ENCODE measurements around the gene SMIM3. TPM values are rescaled to one million over a fixed set of nuclear protein-coding genes. Genes with fewer than 3 reads are reported as not detected.

SMIM3 gene
- polyA plus RNA-seq, 2 of the 4 experiments (the other 2 are of a cell fraction) = 4.5 to 4.6 TPM

DNA sequence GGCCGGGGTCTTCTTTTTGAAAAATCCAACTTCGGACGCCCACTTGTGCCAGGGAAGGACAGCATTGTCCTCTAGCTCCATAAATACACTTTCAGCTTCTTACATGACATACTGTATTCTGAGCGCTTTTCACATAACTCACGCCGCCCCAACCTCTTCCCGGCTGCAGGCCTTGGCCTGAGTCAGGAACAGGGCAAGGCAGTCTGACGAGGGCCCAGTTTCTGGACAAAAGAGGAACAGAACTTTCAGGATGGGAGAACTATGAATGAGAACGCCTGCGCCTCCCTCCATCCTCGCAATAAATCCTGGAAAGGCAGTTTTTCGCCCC is 20.4 kb upstream of the SMIM3 start (continued):
- peak; percentile 38; the same call in 1 of the 2 replicates for TF ChIP-seq PHF8 (IDR thresholded peaks at IDR 0.05; ENCODE audit: borderline replicate concordance, low read depth)
- no peak for TF ChIP-seq EP300 (IDR thresholded peaks at IDR 0.05)

DNA sequence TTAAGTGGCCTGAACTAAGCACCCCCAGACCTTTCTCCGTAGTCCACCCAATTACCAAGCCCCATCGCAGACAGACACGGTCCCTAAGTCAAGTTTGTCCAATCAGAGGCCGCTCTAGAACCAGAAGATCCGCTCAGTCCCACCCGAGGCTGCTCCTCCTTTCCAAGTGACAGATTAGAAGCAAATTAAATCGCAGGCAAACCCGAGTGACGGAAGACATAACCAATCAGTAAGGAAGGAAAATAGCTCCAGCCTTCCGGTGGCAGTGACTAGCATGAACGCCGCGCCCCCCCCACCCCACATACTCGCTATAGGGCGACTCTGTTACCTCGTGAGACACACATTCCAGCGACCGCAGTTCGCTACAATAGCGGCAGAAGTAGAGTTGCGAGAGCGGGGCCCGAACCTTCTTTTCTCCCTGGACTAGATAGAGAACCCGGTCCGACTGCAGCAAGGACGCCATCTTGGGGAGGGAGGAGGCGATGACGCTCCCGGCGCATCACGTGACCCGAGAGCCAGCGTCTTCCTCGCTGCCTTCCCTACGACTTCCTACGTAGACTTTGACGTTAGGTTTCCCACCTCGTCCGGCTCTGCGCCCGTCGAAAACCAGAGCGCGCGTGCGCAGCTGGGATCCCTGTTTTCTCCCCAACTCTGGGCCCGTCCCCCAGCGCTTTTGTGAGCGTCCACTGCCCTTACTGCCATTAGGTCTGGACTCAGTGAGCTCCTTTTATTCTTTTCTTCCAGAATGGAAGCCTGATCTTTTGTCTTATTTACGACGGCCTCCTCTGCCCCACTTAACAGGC is 19.8 kb upstream of the SMIM3 start, which contains the start of gene DCTN4:
DCTN4 (minus strand) TSS at position 487 of the 803 bp plus-strand sequence; CDS start at position 463, 24 bp downstream.
- 2% methylated on average over 50 of the region's 51 CpGs for WGBS (ENCODE audit: missing lambda C conversion rate)
- ATAC-seq (peak; percentile 95 to 98), DNase-seq (ENCODE audit: low read depth in 1 of 2, low spot score in 1 of 2) (peak; percentile 98 to 99), FAIRE-seq (peak; percentile 59)
- peak within 1 kb of the TSS; percentile 91 to 93 for H3K27ac ChIP-seq
- ChIA-PET POLR2A (interaction anchor here (0.6 to 1.4 kb wide), 9 partner anchors 8 to 494 kb away, joined by 3 to 22 read pairs (median 4); partner anchors contain the start of genes GM2A, RBM22, RPS14 and SMIM3), CTCF (interaction anchor here (0.5 to 2.2 kb wide), 4 partner anchors 17 to 412 kb away, joined by 3 to 8 read pairs (median 5); partner anchors contain the start of gene SMIM3)
- H3K4me1 ChIP-seq = peaks cover 11% of the 10 kb centered on the region
- H3K4me2 ChIP-seq = peak within 1 kb of the TSS; percentile 87
- peak within 1 kb of the TSS; percentile 58 for H3K4me3 ChIP-seq
- TF ChIP-seq POLR2A (IDR thresholded peaks at IDR 0.05; ENCODE audit: low read length) = peak; percentile 66
- TF ChIP-seq KDM5A (IDR thresholded peaks at IDR 0.05) = peak; percentile 81
- peak; percentile 68 for TF ChIP-seq BCL3 (IDR thresholded peaks at IDR 0.05)
- TF ChIP-seq CEBPB (IDR thresholded peaks at IDR 0.05) = no peak
- TF ChIP-seq FOXS1 (CRISPR knock-in tag; IDR thresholded peaks at IDR 0.05) = peak; percentile 26; the same call in 1 of the 2 replicates
- no peak for TF ChIP-seq MAZ (IDR thresholded peaks at IDR 0.05; ENCODE audit: borderline replicate concordance, low read depth, low read length)
- TF ChIP-seq FOSL2 (IDR thresholded peaks at IDR 0.05) = no peak
- peak; percentile 73 for TF ChIP-seq FOSL2 (CRISPR knock-in tag; IDR thresholded peaks at IDR 0.05)
- peak; percentile 25 to 86; a peak in 3 of 5 replicates for TF ChIP-seq JUN (IDR thresholded peaks at IDR 0.05)
- TF ChIP-seq, protein P1, sequence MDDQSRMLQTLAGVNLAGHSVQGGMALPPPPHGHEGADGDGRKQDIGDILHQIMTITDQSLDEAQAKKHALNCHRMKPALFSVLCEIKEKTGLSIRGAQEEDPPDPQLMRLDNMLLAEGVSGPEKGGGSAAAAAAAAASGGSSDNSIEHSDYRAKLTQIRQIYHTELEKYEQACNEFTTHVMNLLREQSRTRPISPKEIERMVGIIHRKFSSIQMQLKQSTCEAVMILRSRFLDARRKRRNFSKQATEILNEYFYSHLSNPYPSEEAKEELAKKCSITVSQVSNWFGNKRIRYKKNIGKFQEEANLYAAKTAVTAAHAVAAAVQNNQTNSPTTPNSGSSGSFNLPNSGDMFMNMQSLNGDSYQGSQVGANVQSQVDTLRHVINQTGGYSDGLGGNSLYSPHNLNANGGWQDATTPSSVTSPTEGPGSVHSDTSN (IDR thresholded peaks at IDR 0.05) = peak; percentile 97
- TF ChIP-seq SREBF2 (IDR thresholded peaks at IDR 0.05) = no peak
- TF ChIP-seq CBX2 (IDR thresholded peaks at IDR 0.05; ENCODE audit: borderline replicate concordance, low read depth) = no peak
- TF ChIP-seq, protein P2, sequence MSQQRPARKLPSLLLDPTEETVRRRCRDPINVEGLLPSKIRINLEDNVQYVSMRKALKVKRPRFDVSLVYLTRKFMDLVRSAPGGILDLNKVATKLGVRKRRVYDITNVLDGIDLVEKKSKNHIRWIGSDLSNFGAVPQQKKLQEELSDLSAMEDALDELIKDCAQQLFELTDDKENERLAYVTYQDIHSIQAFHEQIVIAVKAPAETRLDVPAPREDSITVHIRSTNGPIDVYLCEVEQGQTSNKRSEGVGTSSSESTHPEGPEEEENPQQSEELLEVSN (IDR thresholded peaks at IDR 0.05; ENCODE audit: borderline replicate concordance, low read depth) = peak; percentile 94
- 0 out of 2 replicates have a peak, but pooled peaks have one; percentile 34 for TF ChIP-seq ZSCAN20 (CRISPR knock-in tag; IDR thresholded peaks at IDR 0.05)
- TF ChIP-seq NR3C1 (IDR thresholded peaks at IDR 0.05) = no peak
- no peak for TF ChIP-seq RAD21 (conservative IDR thresholded peaks at IDR 0.05 in 1 of 2, IDR thresholded peaks at IDR 0.05 in 1 of 2)
- peak; percentile 93 for TF ChIP-seq MAX (IDR thresholded peaks at IDR 0.05)
- TF ChIP-seq BHLHE40 (IDR thresholded peaks at IDR 0.05; ENCODE audit: low read depth, low read length) = peak; percentile 75
- 0 out of 2 replicates have a peak, but pooled peaks have one; percentile 15 for TF ChIP-seq TP53 (CRISPR knock-in tag; IDR thresholded peaks at IDR 0.05)
- TF ChIP-seq, protein P3, sequence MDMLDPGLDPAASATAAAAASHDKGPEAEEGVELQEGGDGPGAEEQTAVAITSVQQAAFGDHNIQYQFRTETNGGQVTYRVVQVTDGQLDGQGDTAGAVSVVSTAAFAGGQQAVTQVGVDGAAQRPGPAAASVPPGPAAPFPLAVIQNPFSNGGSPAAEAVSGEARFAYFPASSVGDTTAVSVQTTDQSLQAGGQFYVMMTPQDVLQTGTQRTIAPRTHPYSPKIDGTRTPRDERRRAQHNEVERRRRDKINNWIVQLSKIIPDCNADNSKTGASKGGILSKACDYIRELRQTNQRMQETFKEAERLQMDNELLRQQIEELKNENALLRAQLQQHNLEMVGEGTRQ (IDR thresholded peaks at IDR 0.05) = peak; percentile 98
- TF ChIP-seq EHMT2 (IDR thresholded peaks at IDR 0.05; ENCODE audit: low read depth) = no peak
- TF ChIP-seq RFX5 (IDR thresholded peaks at IDR 0.05) = peak; percentile 43; the same call in 1 of the 2 replicates
- peak; percentile 23; the same call in 1 of the 2 replicates for TF ChIP-seq GATA3 (IDR thresholded peaks at IDR 0.05; ENCODE audit: borderline replicate concordance)
- no peak for TF ChIP-seq HOXB13 (CRISPR knock-in tag; IDR thresholded peaks at IDR 0.05; ENCODE audit: low read depth)
- TF ChIP-seq MAFK (IDR thresholded peaks at IDR 0.05; ENCODE audit: partially characterized antibody) = no peak
- peak; percentile 50; the same call in 1 of the 2 replicates for TF ChIP-seq PHF8 (IDR thresholded peaks at IDR 0.05; ENCODE audit: borderline replicate concordance, low read depth)
- H3K9me3 ChIP-seq = no peaks in the 10 kb centered on the region

All from A549 (cell line).